Duodenal mucosa (tissue), 2 donors: Measurements from ENCODE around the gene CDH12.
"Not testable (repeated sequence)": the region's sequence is repeated elsewhere in the genome, so short reads cannot be mapped to it uniquely, and the experiment has no call there.

Source experiments
- H3K27ac ChIP-seq: one replicate; pipeline ENCODE4 v1.7.0; 2013; ENCODE audit warnings: low read depth, low read length
- H3K27me3 ChIP-seq, 2 donors: one replicate each; pipeline ENCODE4 v1.7.0; 2013; ENCODE audit warnings: low read length in 2 of 2, control low read depth in 1 of 2; ENCODE audit not compliant: insufficient read depth in 2 of 2, control insufficient read depth in 1 of 2
- H3K36me3 ChIP-seq, 2 donors: one replicate each; pipeline ENCODE4 v1.7.0; 2013; ENCODE audit warnings: low read length in 2 of 2, control low read depth in 1 of 2; ENCODE audit not compliant: insufficient read depth in 2 of 2, control insufficient read depth in 1 of 2
- H3K4me1 ChIP-seq, 2 donors: one replicate each; pipeline ENCODE4 v1.7.0; 2013; ENCODE audit warnings: low read length in 2 of 2, control low read depth in 1 of 2; ENCODE audit not compliant: insufficient read depth in 2 of 2, control insufficient read depth in 1 of 2
- H3K4me3 ChIP-seq, 2 donors: one replicate each; pipeline ENCODE4 v1.7.0; 2013; ENCODE audit warnings: low read length in 2 of 2, low read depth in 1 of 2
- H3K9ac ChIP-seq, 2 donors: one replicate each; pipeline ENCODE4 v1.7.0; 2013; ENCODE audit warnings: low read length in 2 of 2, low read depth in 1 of 2
- H3K9me3 ChIP-seq, 2 donors: one replicate each; pipeline ENCODE4 v1.7.0; 2013; ENCODE audit warnings: low read length in 2 of 2, control low read depth in 1 of 2; ENCODE audit not compliant: control insufficient read depth in 1 of 2

CDH12 gene

DNA sequence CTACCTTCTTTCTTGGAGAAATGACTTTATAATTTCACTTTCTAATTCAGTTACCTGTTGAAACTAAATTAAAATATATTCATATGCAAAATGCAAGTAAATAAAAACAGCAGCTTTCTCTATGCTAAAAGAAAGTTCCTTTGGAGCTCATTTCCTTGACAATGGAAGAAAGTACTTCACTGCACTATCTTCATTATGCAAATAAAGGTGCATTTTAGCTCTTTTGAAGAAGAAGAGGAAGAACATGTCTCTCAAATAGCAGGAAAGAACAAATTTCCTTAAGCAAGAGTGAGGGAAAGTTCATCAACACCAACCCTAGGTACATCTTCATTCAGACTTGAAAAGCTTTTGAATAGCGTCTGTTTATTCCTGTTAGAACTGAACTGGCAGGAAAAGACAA lies 901.6 kb downstream of the CDH12 start:
- H3K4me3 ChIP-seq, H3K36me3 ChIP-seq, H3K9me3 ChIP-seq, H3K4me1 ChIP-seq, H3K27ac ChIP-seq, H3K27me3 ChIP-seq, H3K9ac ChIP-seq: not testable (repeated sequence)

DNA sequence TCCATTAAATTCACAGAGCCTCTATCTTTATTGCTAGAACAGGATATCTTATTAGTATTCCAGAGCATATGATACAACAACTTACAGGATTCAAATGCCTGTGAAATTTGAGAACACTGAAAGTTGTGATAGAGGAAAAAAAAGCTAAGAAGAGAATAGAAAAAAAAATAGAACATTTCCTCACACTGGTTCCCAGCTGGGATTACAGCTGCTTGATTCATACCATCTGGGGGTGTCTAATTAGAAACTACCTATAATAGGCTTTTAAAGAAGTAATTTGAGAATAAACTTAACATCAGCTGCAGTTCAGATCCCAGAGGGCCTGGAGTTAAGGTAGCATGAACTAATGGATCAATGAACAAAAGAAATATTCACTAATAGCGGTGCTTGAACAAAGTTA lies 922.0 kb downstream of the CDH12 start:
- Histone ChIP-seq H3K9ac (no peak overlapping the region), H3K27me3 (no peaks in the 10 kb centered on the region), H3K4me1 (no peaks in the 10 kb centered on the region), H3K36me3 (no peaks in the 10 kb centered on the region), H3K4me3 (no peak overlapping the region), H3K9me3 (peaks cover 2 to 7% of the 10 kb centered on the region in 2 donors), H3K27ac (no peak overlapping the region)

DNA sequence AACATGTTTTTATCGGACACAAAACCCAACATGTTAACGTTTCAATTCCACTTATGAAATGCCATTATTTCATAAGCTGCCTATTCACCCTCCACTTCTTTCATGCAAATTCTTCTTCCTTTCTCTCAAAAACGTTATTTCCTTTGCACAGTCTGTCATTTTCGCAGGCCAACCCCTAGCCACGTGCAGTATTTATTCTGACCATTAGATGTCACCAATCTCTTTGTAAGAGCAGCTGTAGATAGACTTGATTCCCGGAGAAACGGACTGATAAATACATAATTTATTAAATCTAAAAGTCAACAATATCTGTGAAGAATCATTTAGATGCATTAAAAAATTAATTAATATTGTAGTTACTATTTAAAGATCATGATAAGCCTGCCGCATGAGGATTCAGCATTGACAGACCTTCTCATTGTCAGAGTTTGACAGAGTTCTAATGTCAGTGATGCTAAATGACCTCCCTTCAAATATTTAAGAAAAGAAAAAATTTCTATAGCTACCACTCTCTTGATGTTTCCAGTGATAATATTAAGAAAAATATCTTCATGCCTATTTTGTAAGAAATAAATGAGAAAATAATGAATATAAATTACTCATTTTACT lies 933.6 kb downstream of the CDH12 start:
- Histone ChIP-seq H3K9me3 (no peaks in the 10 kb centered on the region), H3K4me3 (no peak overlapping the region), H3K27ac (no peak overlapping the region), H3K9ac (no peak overlapping the region), H3K4me1 (no peaks in the 10 kb centered on the region), H3K27me3 (no peaks in the 10 kb centered on the region), H3K36me3 (no peaks in the 10 kb centered on the region)

DNA sequence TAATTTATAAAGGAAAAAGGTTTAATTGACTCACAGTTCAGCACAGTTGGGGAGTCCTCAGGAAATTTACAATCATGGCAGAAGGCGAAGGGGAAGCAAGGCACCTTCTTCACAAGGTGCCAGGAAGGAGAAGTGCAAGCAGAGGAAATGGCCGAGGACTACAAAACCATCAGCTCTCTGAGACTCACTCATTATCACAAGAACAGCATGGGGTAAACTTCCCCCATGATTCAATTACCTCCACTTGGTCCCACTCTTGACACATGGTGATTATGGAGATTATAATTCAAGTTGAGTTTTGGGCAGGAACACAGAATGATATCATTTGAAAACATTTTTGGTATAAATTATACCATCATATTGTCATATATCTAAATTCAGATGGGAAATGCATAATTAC lies 934.7 kb downstream of the CDH12 start:
- Histone ChIP-seq H3K4me1 (no peaks in the 10 kb centered on the region), H3K4me3 (no peak overlapping the region), H3K27ac (no peak overlapping the region), H3K36me3 (no peaks in the 10 kb centered on the region), H3K27me3 (no peaks in the 10 kb centered on the region), H3K9ac (no peak overlapping the region), H3K9me3 (no peaks in the 10 kb centered on the region)

DNA sequence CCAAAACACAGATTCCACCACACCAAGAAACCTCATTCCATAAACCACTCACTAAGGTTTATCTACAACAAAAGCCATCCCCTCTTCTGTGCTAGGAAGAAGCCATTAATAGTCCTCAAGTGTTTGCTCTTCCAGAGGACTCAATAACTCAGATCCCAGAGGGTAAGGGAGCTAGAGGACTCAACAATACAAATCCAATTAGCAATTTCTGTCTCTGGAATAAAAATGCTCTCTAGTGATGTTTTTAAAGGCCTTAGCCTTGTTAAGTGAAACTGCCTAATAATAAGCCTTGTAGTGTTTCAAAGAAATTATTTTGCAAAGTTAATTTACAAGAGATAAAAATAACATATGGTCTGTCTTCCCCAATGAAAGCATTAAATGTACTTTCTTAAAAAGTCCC lies 942.4 kb downstream of the CDH12 start:
- Histone ChIP-seq H3K4me3 (no peak overlapping the region), H3K27ac (no peak overlapping the region), H3K9me3 (no peaks in the 10 kb centered on the region), H3K4me1 (no peaks in the 10 kb centered on the region), H3K36me3 (no peaks in the 10 kb centered on the region), H3K27me3 (no peaks in the 10 kb centered on the region), H3K9ac (no peak overlapping the region)

DNA sequence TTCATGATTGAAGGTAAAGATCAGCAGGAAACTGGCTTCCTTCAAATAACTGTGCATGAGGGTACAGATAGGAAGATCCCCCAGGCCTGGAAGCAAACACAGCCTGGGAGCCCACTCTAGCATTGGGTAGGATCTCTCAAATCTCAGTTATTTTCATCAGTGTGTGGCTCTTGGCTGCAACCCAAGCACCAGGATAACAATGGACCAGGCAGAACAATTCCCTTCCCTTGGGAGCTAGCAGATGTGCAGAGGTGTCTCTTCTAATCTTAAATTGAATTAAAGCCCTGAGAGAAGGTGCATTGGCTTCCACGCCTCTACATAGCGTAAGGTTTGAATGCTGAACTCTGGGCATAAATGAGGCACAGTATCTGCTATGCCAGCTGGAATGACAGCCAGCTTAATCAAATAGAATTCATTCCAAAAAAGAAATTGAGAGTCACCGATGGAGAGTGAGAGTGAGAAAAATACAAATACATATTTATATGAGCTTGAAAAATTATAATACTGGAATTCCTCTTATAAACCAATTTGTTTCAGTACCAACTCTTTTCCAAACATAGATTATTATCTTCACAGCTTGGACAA lies 957.3 kb downstream of the CDH12 start:
- Histone ChIP-seq H3K9ac (no peak overlapping the region), H3K36me3 (no peaks in the 10 kb centered on the region), H3K4me3 (no peak overlapping the region), H3K27me3 (no peaks in the 10 kb centered on the region), H3K4me1 (no peaks in the 10 kb centered on the region), H3K27ac (no peak overlapping the region), H3K9me3 (peaks cover 0 to 3% of the 10 kb centered on the region in 2 donors)

DNA sequence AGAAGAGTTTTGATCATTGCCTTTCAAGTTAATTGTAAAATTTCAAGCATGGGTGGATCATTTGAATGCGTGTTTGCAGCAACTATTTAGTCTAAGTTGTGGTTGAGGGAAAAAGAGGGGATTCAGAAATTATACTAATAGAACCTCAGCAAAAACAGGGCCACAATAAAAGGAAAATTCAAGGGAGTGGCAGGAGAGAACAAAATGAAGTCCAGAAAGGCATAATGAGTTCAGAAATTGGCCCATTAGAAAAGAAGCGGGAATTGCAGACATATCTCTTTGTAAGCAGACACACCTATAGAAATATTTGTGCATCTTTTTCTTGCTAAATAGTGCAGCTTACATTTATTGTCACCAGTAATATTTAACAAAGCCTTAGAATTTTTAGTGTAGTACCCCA lies 960.0 kb downstream of the CDH12 start:
- H3K4me1 ChIP-seq = no peaks in the 10 kb centered on the region
- H3K9ac ChIP-seq = no peak overlapping the region
- peaks cover 0 to 3% of the 10 kb centered on the region in 2 donors for H3K9me3 ChIP-seq
- no peak overlapping the region for H3K27ac ChIP-seq
- H3K27me3 ChIP-seq = no peaks in the 10 kb centered on the region
- H3K4me3 ChIP-seq = no peak overlapping the region
- no peaks in the 10 kb centered on the region for H3K36me3 ChIP-seq

DNA sequence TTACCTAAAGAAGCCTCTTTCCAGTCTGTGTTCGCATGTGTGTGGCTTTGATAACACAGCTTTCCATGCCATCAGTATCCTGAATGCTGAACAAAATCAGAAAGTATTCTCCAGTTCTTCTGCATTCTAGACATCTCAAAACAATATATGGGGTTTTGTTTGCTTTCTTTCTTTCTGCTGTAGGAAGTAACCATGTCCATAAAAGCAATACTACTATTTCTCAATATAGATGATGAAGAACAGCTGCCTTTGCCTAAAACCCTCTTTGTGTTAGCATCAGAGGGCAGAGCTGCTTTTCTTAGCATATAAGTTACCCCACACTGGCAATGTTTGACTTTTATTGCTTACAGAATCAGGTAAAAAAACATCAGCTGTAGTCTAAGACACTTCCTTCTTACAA lies 963.6 kb downstream of the CDH12 start:
- H3K27me3 ChIP-seq = no peaks in the 10 kb centered on the region
- H3K4me1 ChIP-seq = no peaks in the 10 kb centered on the region
- no peak overlapping the region for H3K9ac ChIP-seq
- H3K9me3 ChIP-seq = no peaks in the 10 kb centered on the region
- H3K27ac ChIP-seq = no peak overlapping the region
- no peak overlapping the region for H3K4me3 ChIP-seq
- H3K36me3 ChIP-seq = no peaks in the 10 kb centered on the region

DNA sequence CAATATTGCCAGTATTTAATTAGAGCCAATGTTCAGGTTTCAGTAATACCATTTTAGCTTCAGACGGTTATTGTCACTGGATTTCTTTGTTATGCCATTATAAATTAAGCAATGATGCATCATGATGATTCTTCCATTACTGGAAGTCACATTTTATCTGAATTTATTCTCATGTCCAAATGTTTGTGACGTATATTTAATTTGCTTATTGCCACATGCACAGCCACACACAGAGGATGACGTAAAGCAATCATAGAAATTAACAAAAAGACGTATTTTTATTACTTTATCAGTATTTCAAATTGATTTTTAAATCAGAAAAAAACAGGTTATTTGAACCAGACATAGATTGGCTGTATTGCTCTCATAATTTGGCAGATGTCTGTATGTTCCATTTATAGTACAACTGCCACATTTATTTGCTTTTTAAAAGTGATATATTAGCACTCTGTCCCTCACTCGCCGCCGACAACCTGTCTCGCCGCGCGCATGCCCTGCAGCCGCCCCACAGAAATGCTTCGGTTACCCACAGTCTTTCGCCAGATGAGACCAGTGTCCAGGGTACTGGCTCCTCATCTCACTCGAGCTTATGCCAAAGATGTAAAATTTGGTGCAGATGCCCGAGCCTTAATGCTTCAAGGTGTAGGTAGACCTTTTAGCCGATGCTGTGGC lies 970.9 kb downstream of the CDH12 start:
- no peaks in the 10 kb centered on the region for H3K27me3 ChIP-seq
- H3K9ac ChIP-seq = no peak overlapping the region
- no peak overlapping the region for H3K27ac ChIP-seq
- no peaks in the 10 kb centered on the region for H3K9me3 ChIP-seq
- H3K4me1 ChIP-seq = no peaks in the 10 kb centered on the region
- H3K4me3 ChIP-seq = no peak overlapping the region
- no peaks in the 10 kb centered on the region for H3K36me3 ChIP-seq

DNA sequence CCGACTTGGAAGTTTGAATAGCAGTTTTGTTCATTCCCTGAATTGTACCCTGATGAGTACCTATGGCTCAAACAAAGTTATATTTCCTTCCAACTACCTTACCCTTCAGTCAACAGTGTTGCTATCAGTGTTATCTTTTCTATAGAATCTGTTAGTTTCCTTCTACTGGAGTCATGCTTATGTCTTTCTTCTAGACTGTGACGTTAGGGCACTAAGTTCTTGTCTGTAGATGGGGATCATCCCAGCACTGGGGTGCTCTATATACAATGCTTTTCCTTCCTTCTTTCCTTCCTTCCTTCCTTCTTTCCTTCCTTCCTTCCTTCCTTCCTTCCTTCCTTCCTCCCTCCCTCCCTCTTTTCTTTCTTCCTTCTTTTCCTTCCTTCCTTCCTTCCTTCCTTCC lies 973.0 kb downstream of the CDH12 start:
- Histone ChIP-seq H3K27ac (no peak overlapping the region), H3K4me3 (no peak overlapping the region), H3K36me3 (no peaks in the 10 kb centered on the region), H3K9me3 (no peaks in the 10 kb centered on the region), H3K27me3 (no peaks in the 10 kb centered on the region), H3K4me1 (no peaks in the 10 kb centered on the region), H3K9ac (no peak overlapping the region)
